H1 (cell line): ENCODE measurements around the gene STIM1. TPM values are rescaled to one million over a fixed set of nuclear protein-coding genes. Genes with fewer than 3 reads are reported as not detected.

ENCODE experiments used
- CTCF ChIA-PET: fragments of 300-600 bp; sonication (Branson Sonifier 250); formaldehyde crosslinking; loops from one replicate; lab custom pipeline; 2021; ENCODE audit not compliant: partially characterized antibody; lab: Charles Lee
- POLR2A ChIA-PET: fragments of 300-600 bp; sonication (Branson Sonifier 250); formaldehyde crosslinking; loops from one replicate; lab custom pipeline; 2021; ENCODE audit warnings: inconsistent platforms; ENCODE audit not compliant: partially characterized antibody; lab: Charles Lee
- DNase-seq, 2 experiments: peaks; one replicate each; pipeline versions ENCODE4 v3.0.0 to v3.0.0-alpha.2; 2010 to 2022; ENCODE audit warnings: low spot score in 2 of 2, low read depth in 1 of 2, mixed read lengths in 1 of 2
- FAIRE-seq: peaks from 2 replicates; lab custom pipeline; 2011; peaks lifted over from hg19 to GRCh38; lab: Jason Lieb, UNC
- H2AFZ ChIP-seq: 2 replicates; pipeline ENCODE4 v1.8.1; 2012; ENCODE audit warnings: low read length, inconsistent platforms
- H2AK5ac ChIP-seq: 2 replicates; pipeline ENCODE4 v1.6.1; 2013; ENCODE audit warnings: low read depth, low read length
- H2BK120ac ChIP-seq: replicated peaks from 2 replicates; pipeline ENCODE3; 2013; ENCODE audit warnings: low read depth, low read length, inconsistent platforms
- H2BK12ac ChIP-seq: 2 replicates; pipeline ENCODE4 v1.6.1; 2013; ENCODE audit warnings: low read depth, low read length
- H2BK15ac ChIP-seq: 2 replicates; pipeline ENCODE4 v1.6.1; 2013; ENCODE audit warnings: low read length
- H2BK20ac ChIP-seq: 2 replicates; pipeline ENCODE4 v1.6.1; 2013; ENCODE audit warnings: low read length
- H2BK5ac ChIP-seq: 2 replicates; pipeline ENCODE4 v1.6.1; 2013; ENCODE audit warnings: low read depth, low read length
- H3K14ac ChIP-seq: 2 replicates; pipeline ENCODE4 v1.6.1; 2013; ENCODE audit warnings: inconsistent platforms; ENCODE audit not compliant: insufficient read length
- H3K18ac ChIP-seq: 2 replicates; pipeline ENCODE4 v1.6.1; 2013; ENCODE audit warnings: low read length; ENCODE audit errors: extremely low read depth
- H3K23ac ChIP-seq: 2 replicates; pipeline ENCODE4 v1.6.1; 2013; ENCODE audit warnings: inconsistent platforms; ENCODE audit not compliant: insufficient read length
- H3K23me2 ChIP-seq: 2 replicates; pipeline ENCODE4 v1.6.1; 2013; ENCODE audit warnings: low read depth, low read length
- H3K27ac ChIP-seq: 2 replicates; pipeline ENCODE4 v1.6.1; 2011; ENCODE audit warnings: low read depth, low read length, inconsistent platforms
- H3K27me3 ChIP-seq, 4 experiments: replicated peaks in 1 of 4; 1 replicate in 1 of 4; 2 replicates in 3 of 4; pipeline versions ENCODE4 v1.6.1 to v1.8.1; 2011 to 2013; ENCODE audit warnings: low read length in 3 of 4, mild to moderate bottlenecking in 3 of 4, inconsistent platforms in 2 of 4, mixed read lengths in 2 of 4, moderate library complexity in 1 of 4; ENCODE audit not compliant: control insufficient read depth in 3 of 4, insufficient read depth in 3 of 4; ENCODE audit errors: extremely low read depth in 1 of 4
- H3K36me3 ChIP-seq, 4 experiments: 2 replicates each; pipeline versions ENCODE4 v1.6.1 to v1.8.1; 2011 to 2013; ENCODE audit warnings: mild to moderate bottlenecking in 4 of 4, low read length in 3 of 4, moderate library complexity in 2 of 4, control low read depth in 1 of 4, inconsistent platforms in 1 of 4; ENCODE audit not compliant: insufficient read depth in 4 of 4, control insufficient read depth in 2 of 4
- H3K4ac ChIP-seq: replicated peaks from 2 replicates; pipeline ENCODE3; 2013; ENCODE audit warnings: low read length, low read depth, mixed read lengths, inconsistent platforms; ENCODE audit not compliant: insufficient read length
- H3K4me1 ChIP-seq, 4 experiments: replicated peaks in 1 of 4; 1 replicate in 1 of 4; 2 replicates in 3 of 4; pipeline versions ENCODE4 v1.6.1 to v1.8.1; 2011 to 2013; ENCODE audit warnings: low read length in 3 of 4, inconsistent platforms in 2 of 4, mixed read lengths in 1 of 4; ENCODE audit not compliant: insufficient read depth in 4 of 4, control insufficient read depth in 3 of 4
- H3K4me2 ChIP-seq, 2 experiments: 2 replicates each; pipeline versions ENCODE4 v1.6.1 to v1.8.1; 2011 to 2013; ENCODE audit warnings: low read depth in 2 of 2, low read length in 2 of 2, control low read depth in 1 of 2, inconsistent platforms in 1 of 2, mild to moderate bottlenecking in 1 of 2; ENCODE audit not compliant: insufficient read depth in 1 of 2
- H3K4me3 ChIP-seq, 4 experiments: fragments of 200-600, 300-600 bp in 1 of 4; sonication (generic), shearing (Covaris generic), sonication (Bioruptor Twin) in 1 of 4; 2 replicates each; pipeline versions ENCODE4 v1.5.1 to v1.8.1; 2011 to 2016; ENCODE audit warnings: low read length in 4 of 4, low read depth in 3 of 4, control low read depth in 2 of 4, inconsistent platforms in 2 of 4, mild to moderate bottlenecking in 2 of 4, mixed read lengths in 1 of 4, moderate library complexity in 1 of 4; ENCODE audit not compliant: insufficient read depth in 2 of 4; ENCODE audit errors: extremely low read depth in 1 of 4
- H3K56ac ChIP-seq: replicated peaks from 2 replicates; pipeline ENCODE3; 2013; ENCODE audit warnings: low read depth, mild to moderate bottlenecking, mixed read lengths, low read length, inconsistent platforms; ENCODE audit not compliant: insufficient read length
- H3K79me1 ChIP-seq: 2 replicates; pipeline ENCODE4 v1.6.1; 2013; ENCODE audit warnings: low read depth, low read length, control low read depth
- H3K79me2 ChIP-seq, 2 experiments: 2 replicates each; pipeline versions ENCODE4 v1.6.1 to v1.8.1; 2012 to 2013; ENCODE audit warnings: low read length in 2 of 2, mild to moderate bottlenecking in 2 of 2, inconsistent platforms in 1 of 2; ENCODE audit not compliant: insufficient read depth in 2 of 2, control insufficient read depth in 1 of 2
- H3K9ac ChIP-seq, 4 experiments: replicated peaks in 1 of 4; 1 replicate in 1 of 4; 2 replicates in 3 of 4; pipeline versions ENCODE4 v1.6.1 to v1.8.1; 2011 to 2013; ENCODE audit warnings: low read depth in 3 of 4, low read length in 3 of 4, control low read depth in 2 of 4, mild to moderate bottlenecking in 2 of 4, moderate library complexity in 2 of 4, inconsistent platforms in 1 of 4; ENCODE audit errors: extremely low read depth in 1 of 4
- H3K9me3 ChIP-seq, 2 experiments: 2 replicates each; pipeline versions ENCODE4 v1.6.1 to v1.8.1; 2012 to 2013; ENCODE audit warnings: mild to moderate bottlenecking in 2 of 2, moderate library complexity in 2 of 2, control low read depth in 1 of 2, inconsistent platforms in 1 of 2, low read depth in 1 of 2, low read length in 1 of 2, mixed read lengths in 1 of 2; ENCODE audit not compliant: insufficient read depth in 2 of 2
- H4K20me1 ChIP-seq, 2 experiments: replicated peaks in 1 of 2; 2 replicates each; pipeline versions ENCODE3 to v1.8.1; 2011 to 2013; ENCODE audit warnings: inconsistent platforms in 2 of 2, low read length in 2 of 2, mild to moderate bottlenecking in 1 of 2; ENCODE audit not compliant: insufficient read depth in 2 of 2, control insufficient read depth in 1 of 2
- H4K5ac ChIP-seq: 2 replicates; pipeline ENCODE4 v1.6.1; 2013; ENCODE audit warnings: low read length, low read depth, mixed read lengths, inconsistent platforms; ENCODE audit not compliant: insufficient read length
- H4K8ac ChIP-seq: 2 replicates; pipeline ENCODE4 v1.8.0; 2013; ENCODE audit warnings: mild to moderate bottlenecking, moderate library complexity, low read length, inconsistent platforms; ENCODE audit not compliant: insufficient read depth; ENCODE audit errors: extremely low read depth
- H4K91ac ChIP-seq: replicated peaks from 2 replicates; pipeline ENCODE3; 2013; ENCODE audit warnings: low read length, mixed read lengths, inconsistent platforms; ENCODE audit not compliant: insufficient read length
- WGBS, 2 experiments: shearing (Covaris generic) in 1 of 2; methylation state at CpG; one replicate each; pipeline versions ENCODE4 v1.1.6 to v1.1.7; 2013 to 2015; ENCODE audit warnings: low lambda C conversion rate in 2 of 2, mixed read lengths in 2 of 2, inconsistent platforms in 1 of 2, low coverage in 1 of 2, missing lambda C conversion rate in 1 of 2; ENCODE audit not compliant: insufficient replicate concordance in 2 of 2, insufficient coverage in 1 of 2, insufficient read length in 1 of 2; ENCODE audit errors: extremely low coverage in 1 of 2, missing lambda C conversion rate in 1 of 2; 5-methylcytosine and 5-hydroxymethylcytosine counted together
- polyA plus RNA-seq, 7 experiments: library from polyadenylated mRNA; depleted of rRNA in 3 of 7; stranded (reverse) in 5 of 7; unstranded in 2 of 7; fragments of >200 nt in 5 of 7; fragments of 200-250 nt in 2 of 7; gene quantifications; 1 replicate in 5 of 7; 2 replicates in 1 of 7; 4 replicates in 1 of 7; pipeline versions ENCODE4 v1.2.1 to v1.2.3, GENCODE V29; 2011 to 2013; ENCODE audit warnings: missing spikeins in 2 of 7, mixed read lengths in 2 of 7
- total RNA-seq: library from RNA; stranded (reverse); fragmentation: NEBNext Ultra II Directional; extraction: Animal tissue kit (Norgen Biotek cat#: 25700); gene quantifications from 2 replicates; pipeline ENCODE4 v1.2.1, GENCODE V29; 2021

STIM1 gene
- total and polyA plus RNA-seq, 2 of the 8 experiments (the other 6 are each of a cell fraction or from before 2014, with no cell fraction given): 11.1 to 12.2 TPM

GRCh38 chr11:3892156-3892555 is 36.7 kb downstream of the STIM1 start:
- H4K91ac ChIP-seq: no peak overlapping the region
- H3K79me1 ChIP-seq: no peaks in the 10 kb centered on the region
- H3K4me1 ChIP-seq: no peaks in the 10 kb centered on the region
- H3K4me3 ChIP-seq: no peak overlapping the region
- no peak overlapping the region for H3K27ac ChIP-seq
- H2BK20ac ChIP-seq: no peak overlapping the region
- no peak for DNase-seq
- H3K14ac ChIP-seq: no peak overlapping the region
- no peak overlapping the region for H3K9ac ChIP-seq
- H3K23me2 ChIP-seq: no peaks in the 10 kb centered on the region
- H3K79me2 ChIP-seq: no peaks in the 10 kb centered on the region
- POLR2A ChIA-PET: interaction anchor here (0.6 kb wide), 1 partner anchor 16 kb away, joined by 3 read pairs; no protein-coding TSS in a partner anchor
- H2AK5ac ChIP-seq: no peak overlapping the region
- no peak for FAIRE-seq
- H3K36me3 ChIP-seq: no peaks in the 10 kb centered on the region
- no peak overlapping the region for H3K4ac ChIP-seq
- no peak overlapping the region for H2BK15ac ChIP-seq
- no peak overlapping the region for H2BK5ac ChIP-seq
- H2BK120ac ChIP-seq: no peak overlapping the region
- no peaks in the 10 kb centered on the region for H3K9me3 ChIP-seq
- H3K56ac ChIP-seq: no peak overlapping the region
- H4K8ac ChIP-seq: no peak overlapping the region
- no peak overlapping the region for H2BK12ac ChIP-seq
- H3K27me3 ChIP-seq: no peaks in the 10 kb centered on the region
- 94% methylated on average over 2 of the region's 2 CpGs; no CpG with 5 or more reads in 1 of the 2 experiments for WGBS, 2 experiments
- no peak overlapping the region for H2AFZ ChIP-seq
- H4K5ac ChIP-seq: no peak overlapping the region
- no peak overlapping the region for H3K4me2 ChIP-seq
- CTCF ChIA-PET: interaction anchor here (1.4 kb wide), 1 partner anchor 37 kb away, joined by 3 read pairs; the partner anchor contains the start of gene STIM1
- H4K20me1 ChIP-seq: no peaks in the 10 kb centered on the region
- H3K23ac ChIP-seq: no peak overlapping the region
- no peak overlapping the region for H3K18ac ChIP-seq
